ENCODE data around the gene GPC2.
"Not testable (repeated sequence)": the region's sequence is repeated elsewhere in the genome, so short reads cannot be mapped to it uniquely, and the experiment has no call there.

GRCh38 chr7:100192281-100192862 is 15.2 kb upstream of the GPC2 start:
- TF ChIP-seq CTCF (IDR thresholded peaks at IDR 0.05; ENCODE audit: low read length); EZH2 (optimal IDR thresholded peaks at IDR 0.05; ENCODE audit: low read depth, low read length); EZH2phosphoT487 (IDR thresholded peaks at IDR 0.05; ENCODE audit: low read length): not testable (repeated sequence)
